GM21526 (cell line): ENCODE measurements around the gene ACD.
"Not testable (repeated sequence)": the region's sequence is repeated elsewhere in the genome, so short reads cannot be mapped to it uniquely, and the experiment has no call there.

Experiments used
- ATAC-seq: cut with Tn5 transposase; IDR thresholded peaks from one replicate; pipeline ENCODE4 v1.9.1; 2021; ENCODE audit warnings: moderate library complexity; ENCODE audit not compliant: unreplicated experiment, low FRiP score

Gene ACD

GRCh38 chr16:67659675-67660563 is at the start of gene ACD:
TSS of gene ACD (minus strand) at chr16:67660260. CDS start at chr16:67660220, 40 bp downstream.
- peak; percentile 50 for ATAC-seq

- no peak for ATAC-seq
Measured at GRCh38 chr16:67709050-67709449, 49.0 kb upstream of the ACD start.

GRCh38 chr16:67708368-67708771 is 48.3 kb upstream of the ACD start:
- no peak for ATAC-seq

- no peak for ATAC-seq
Measured at GRCh38 chr16:67707790-67708189, 47.7 kb upstream of the ACD start.

GRCh38 chr16:67707210-67707609 is 47.1 kb upstream of the ACD start:
- no peak for ATAC-seq

- ATAC-seq = no peak
Measured at GRCh38 chr16:67704110-67704509, 44.0 kb upstream of the ACD start.

GRCh38 chr16:67703626-67704025 is 43.6 kb upstream of the ACD start:
- no peak for ATAC-seq

- ATAC-seq = no peak
Measured at GRCh38 chr16:67702130-67702529, 42.1 kb upstream of the ACD start.

- ATAC-seq = no peak
Measured at GRCh38 chr16:67701420-67701819, 41.4 kb upstream of the ACD start.

GRCh38 chr16:67699265-67699664 is 39.2 kb upstream of the ACD start:
- ATAC-seq = no peak

GRCh38 chr16:67697422-67698185 is 37.5 kb upstream of the ACD start:
- no peak for ATAC-seq

GRCh38 chr16:67694611-67695010 is 34.6 kb upstream of the ACD start:
- no peak for ATAC-seq

- ATAC-seq = not testable (repeated sequence)
Measured at GRCh38 chr16:67693517-67694285, 33.6 kb upstream of the ACD start.

GRCh38 chr16:67685388-67686112 is 25.5 kb upstream of the ACD start:
- no peak for ATAC-seq

GRCh38 chr16:67683767-67684166 is 23.7 kb upstream of the ACD start:
- no peak for ATAC-seq

- ATAC-seq = no peak
Measured at GRCh38 chr16:67679935-67680897, 20.2 kb upstream of the ACD start.

GRCh38 chr16:67678354-67679023 is 18.4 kb upstream of the ACD start:
- no peak for ATAC-seq

- ATAC-seq = no peak
Measured at GRCh38 chr16:67677712-67678111, 17.7 kb upstream of the ACD start.

GRCh38 chr16:67676939-67677338 is 16.9 kb upstream of the ACD start:
- ATAC-seq = no peak
